Retinal pigment epithelial cell (primary cell): ENCODE data around the gene MVK.

Experiments
- DNase-seq: peaks from one replicate; pipeline ENCODE4 v3.0.0-alpha.2; 2010; ENCODE audit warnings: low read depth
- H3K4me3 ChIP-seq: 2 replicates; pipeline ENCODE4 v1.5.1; 2011; ENCODE audit warnings: mild to moderate bottlenecking, low read length, control low read depth, moderate library complexity
- TF ChIP-seq, protein P1 (sequence below): conservative IDR thresholded peaks from 2 replicates; pipeline ENCODE4 v1.5.1; 2011; ENCODE audit warnings: low read depth, low read length, control low read depth, inconsistent platforms

Gene MVK

DNA sequence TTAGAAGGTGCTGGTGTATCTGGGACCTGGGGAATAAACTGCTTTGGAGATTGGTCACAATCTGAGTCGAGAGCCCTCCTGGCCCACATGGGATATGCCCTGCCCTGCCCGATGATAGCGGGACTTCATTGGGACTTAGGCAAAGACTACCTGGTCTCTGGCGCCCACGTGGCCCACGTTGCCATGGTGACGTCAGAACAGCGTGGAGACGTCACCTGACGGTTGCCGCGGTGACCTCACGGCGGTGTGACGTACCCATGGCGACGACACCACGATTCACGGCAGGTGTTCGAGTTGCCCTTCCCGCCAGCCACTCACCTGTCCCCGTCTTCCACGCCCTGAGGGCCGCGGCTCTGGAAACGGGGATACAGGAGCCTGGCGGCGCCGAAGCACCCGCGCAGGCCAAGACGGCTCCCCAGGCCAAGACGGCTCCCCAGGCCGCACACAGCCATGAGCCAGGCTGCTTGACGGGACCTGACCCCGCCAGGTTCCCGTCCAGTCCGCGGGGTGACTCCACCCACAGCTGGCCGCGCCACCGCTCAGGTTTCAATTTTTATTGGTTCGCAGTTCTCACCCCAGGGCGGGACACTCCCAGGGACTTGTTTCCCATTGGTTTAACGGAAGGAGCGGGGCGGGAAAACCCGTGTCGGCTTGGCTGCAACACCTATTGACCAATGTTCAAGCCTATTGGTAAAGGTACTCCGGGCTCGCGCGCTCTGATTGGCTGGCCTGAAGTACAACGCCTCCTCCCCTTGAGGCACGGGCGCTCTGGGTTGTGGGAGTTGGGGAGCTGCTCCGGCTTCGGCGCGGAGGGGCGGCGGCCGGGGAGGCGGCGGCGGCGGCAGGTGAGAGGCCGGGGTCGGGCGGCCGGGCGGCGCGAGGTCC, at the start of gene MVK, which contains the start of gene MMAB:
MVK (plus strand) TSS at position 766 of the 885 bp plus-strand sequence. CDS start 1,029 bp downstream, outside the sequence.
MMAB (minus strand) TSS at position 476 of the 885 bp plus-strand sequence; CDS start at position 452, 24 bp downstream.
- TF ChIP-seq, protein P1, sequence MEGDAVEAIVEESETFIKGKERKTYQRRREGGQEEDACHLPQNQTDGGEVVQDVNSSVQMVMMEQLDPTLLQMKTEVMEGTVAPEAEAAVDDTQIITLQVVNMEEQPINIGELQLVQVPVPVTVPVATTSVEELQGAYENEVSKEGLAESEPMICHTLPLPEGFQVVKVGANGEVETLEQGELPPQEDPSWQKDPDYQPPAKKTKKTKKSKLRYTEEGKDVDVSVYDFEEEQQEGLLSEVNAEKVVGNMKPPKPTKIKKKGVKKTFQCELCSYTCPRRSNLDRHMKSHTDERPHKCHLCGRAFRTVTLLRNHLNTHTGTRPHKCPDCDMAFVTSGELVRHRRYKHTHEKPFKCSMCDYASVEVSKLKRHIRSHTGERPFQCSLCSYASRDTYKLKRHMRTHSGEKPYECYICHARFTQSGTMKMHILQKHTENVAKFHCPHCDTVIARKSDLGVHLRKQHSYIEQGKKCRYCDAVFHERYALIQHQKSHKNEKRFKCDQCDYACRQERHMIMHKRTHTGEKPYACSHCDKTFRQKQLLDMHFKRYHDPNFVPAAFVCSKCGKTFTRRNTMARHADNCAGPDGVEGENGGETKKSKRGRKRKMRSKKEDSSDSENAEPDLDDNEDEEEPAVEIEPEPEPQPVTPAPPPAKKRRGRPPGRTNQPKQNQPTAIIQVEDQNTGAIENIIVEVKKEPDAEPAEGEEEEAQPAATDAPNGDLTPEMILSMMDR: no peak
- DNase-seq: peak; percentile 99
- H3K4me3 ChIP-seq: peak within 1 kb of the TSS; percentile 79

DNA sequence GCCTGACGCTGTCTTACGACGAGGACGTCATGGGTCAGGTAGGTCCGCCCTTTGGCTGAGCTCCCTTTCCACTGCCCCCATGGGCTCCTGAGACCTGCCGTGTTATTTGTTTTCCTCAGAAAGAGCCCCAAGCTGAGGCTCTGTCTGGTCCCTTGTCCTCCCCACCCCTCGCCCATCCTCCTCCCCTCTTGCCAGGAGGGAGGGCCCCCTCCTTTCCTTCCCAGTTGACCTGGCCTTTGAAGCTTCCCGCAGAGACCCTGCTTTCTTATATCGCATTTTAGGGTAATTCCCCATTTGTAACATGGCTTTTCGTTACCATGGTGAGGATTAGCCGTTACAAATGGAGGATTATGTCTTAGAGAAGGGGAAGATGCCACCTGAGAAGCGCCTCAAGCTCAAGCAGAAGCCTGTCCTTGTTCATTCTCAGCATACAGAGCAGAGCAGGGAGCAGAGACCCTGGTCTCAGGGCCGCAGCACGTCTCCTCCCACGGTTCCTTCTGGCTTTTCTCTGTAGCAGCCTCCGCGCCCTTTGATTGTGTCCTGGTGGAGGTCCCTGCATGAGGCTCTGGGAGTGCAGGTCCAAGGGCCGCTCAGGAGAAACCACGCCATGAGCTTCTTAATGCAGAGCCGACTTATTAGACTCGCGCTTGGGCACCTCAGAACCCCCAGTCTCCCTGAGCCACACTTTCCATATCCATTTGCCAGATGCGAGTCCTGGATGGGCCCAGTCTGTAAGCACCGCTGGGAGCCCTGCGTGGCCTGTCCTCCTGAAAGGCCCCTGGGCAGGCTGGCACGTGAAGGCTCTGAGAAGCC, 48.9 kb upstream of the MVK start:
- no peak for DNase-seq
- TF ChIP-seq, protein P1: no peak
- no peak overlapping the region for H3K4me3 ChIP-seq

DNA sequence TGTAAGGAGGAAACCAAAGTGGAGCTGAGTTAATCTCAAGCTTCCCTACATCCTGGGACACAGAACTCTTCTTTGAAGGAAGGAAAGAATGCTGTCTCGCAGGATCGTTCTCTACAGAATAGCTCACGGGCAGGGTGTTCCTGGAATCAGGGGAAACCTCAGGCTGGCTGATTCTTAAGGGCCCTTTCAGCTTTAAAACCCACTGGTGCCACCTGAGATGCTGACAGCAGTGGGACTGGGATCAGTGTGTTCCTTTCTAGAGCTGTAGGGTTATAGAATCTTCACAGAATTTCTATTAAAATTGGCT, 48.4 kb upstream of the MVK start:
- DNase-seq: no peak
- no peak overlapping the region for H3K4me3 ChIP-seq
- TF ChIP-seq, protein P1: no peak

DNA sequence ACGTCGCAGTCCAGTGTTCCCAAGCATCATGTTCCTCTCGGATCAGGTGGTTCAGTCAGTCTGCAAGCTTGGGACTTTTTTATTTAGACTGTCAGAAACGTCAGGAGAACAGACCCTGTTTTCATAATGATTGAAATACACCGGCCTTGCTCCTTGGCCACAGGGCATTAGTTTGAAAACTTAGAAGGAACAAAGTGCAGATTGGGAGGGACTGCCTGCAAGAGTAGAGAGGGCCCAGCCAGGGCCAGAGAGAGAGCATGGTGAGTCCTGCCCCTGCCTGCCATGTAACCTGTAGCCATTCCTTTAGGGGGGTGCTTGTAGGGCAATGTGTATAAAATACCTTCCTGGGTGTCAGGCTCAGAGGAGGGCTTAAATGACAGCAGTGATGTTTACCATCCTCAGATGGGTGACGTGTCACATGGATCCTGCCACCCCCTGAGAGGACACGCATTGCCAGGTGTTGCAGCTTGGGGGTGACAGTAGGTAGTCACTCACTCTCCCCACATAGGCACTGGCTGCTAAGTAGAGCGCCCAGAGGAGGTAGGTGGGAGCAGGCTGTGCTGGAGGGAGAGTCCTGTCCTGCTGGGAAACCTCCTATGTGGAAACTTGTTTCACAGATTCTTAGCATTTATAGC, 46.0 kb upstream of the MVK start:
- DNase-seq: no peak
- TF ChIP-seq, protein P1: no peak

DNA sequence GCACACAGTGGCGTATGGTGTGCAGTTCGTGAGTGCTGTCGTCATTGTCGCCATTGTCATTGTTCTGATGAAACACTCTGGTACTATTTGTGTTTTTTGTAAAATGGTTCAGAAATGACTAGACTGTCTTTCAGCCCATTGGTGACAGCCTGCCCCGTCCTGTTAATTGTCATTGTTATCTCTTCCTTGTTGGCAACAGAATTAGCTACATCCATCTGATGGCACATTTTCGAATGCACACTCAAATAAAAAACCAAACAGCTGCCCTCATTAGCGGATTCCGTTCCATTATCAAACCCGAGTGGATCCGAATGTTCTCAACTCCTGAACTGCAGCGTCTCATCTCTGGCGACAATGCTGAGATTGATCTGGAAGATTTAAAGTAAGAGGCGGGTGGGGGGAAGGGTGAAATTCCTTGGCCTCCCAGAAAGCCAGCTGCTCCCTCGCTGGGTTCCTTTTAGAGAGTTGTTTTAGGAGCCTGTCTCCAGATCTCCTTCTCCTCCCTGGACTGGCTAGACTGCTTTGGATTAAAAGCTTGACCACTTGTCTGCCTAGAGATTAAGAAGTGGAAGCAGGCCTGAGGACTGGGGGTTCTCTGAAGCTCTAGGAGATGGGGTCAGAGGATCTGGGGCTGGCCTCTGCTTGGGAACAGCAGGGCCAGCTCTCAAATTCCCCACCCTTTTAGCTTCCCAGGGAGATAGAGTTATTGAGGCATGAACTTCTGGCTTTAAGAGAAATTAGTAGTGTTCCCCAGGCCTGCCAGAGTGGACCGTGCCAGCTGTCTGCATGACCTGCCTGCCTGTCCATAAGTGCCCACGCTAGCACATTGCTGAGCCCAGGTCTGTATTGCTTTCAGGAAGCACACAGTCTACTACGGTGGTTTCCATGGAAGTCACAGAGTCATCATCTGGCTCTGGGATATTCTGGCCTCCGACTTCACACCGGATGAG, 43.6 kb upstream of the MVK start:
- no peak overlapping the region for H3K4me3 ChIP-seq
- TF ChIP-seq, protein P1: no peak
- no peak for DNase-seq

More for the DNA sequence above, 46.0 kb upstream of the MVK start:
- no peak overlapping the region for H3K4me3 ChIP-seq

DNA sequence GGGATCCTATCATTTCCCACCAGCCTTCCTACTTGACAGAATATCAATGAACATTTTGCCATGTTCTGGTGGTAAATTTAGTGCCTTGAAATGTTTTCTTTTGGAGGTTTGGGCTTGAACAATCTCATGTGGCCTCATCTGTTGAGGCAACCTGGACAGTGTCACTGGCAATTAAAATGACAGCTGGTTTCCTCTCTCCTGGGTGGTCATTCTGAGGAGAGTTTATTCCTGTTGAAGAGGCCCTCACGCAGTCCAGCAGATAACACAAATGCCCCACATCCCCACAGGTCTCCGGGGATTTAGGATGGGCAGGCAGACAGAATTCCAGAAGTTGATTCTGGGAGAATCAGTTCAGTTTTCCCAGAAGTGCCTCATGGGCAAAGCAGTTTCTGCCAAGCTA, 42.2 kb upstream of the MVK start:
- no peak overlapping the region for H3K4me3 ChIP-seq
- TF ChIP-seq, protein P1: no peak
- DNase-seq: no peak
